Measurements from ENCODE around the gene MYRIP. TPM values are rescaled to one million over a fixed set of nuclear protein-coding genes. Genes with fewer than 3 reads are reported as not detected.

The MYRIP gene
- total and polyA plus RNA-seq, 3 donors from 2014 or later = 2.4 to 5.8 (median 4.8) TPM

GRCh38 chr3:40262331-40262730 is 452.9 kb downstream of the MYRIP start:
- no peak for DNase-seq
- H3K27ac ChIP-seq = no peak overlapping the region
- no peaks in the 10 kb centered on the region for H3K27me3 ChIP-seq
- no peaks in the 10 kb centered on the region for H3K9me3 ChIP-seq
- intact Hi-C loops (cut with DNase I; ENCODE audit: low total_unique reads) = no loop called here
- TF ChIP-seq CTCF (IDR thresholded peaks at IDR 0.05) = no peak
- TF ChIP-seq POLR2A (IDR thresholded peaks at IDR 0.05) = no peak
- no peaks in the 10 kb centered on the region for H3K36me3 ChIP-seq (ENCODE audit: low read depth, missing control alignments)
- no peak overlapping the region for H3K4me3 ChIP-seq
- no peaks in the 10 kb centered on the region for H3K4me1 ChIP-seq

- intact Hi-C loops (cut with DNase I; ENCODE audit: low total_unique reads) = no loop called here
- Histone ChIP-seq H3K4me3 (no peak overlapping the region), H3K36me3 (ENCODE audit: low read depth, missing control alignments) (no peaks in the 10 kb centered on the region), H3K27me3 (no peaks in the 10 kb centered on the region), H3K4me1 (no peaks in the 10 kb centered on the region), H3K27ac (no peak overlapping the region), H3K9me3 (no peaks in the 10 kb centered on the region)
- DNase-seq = no peak
- TF ChIP-seq CTCF (IDR thresholded peaks at IDR 0.05) (no peak), POLR2A (IDR thresholded peaks at IDR 0.05) (no peak)
- WGBS, 2 donors = 86 to 94% methylated on average over 1 of the region's 1 CpG
Observed at GRCh38 chr3:40264451-40264850, 455.0 kb downstream of the MYRIP start.

GRCh38 chr3:40265181-40265580 is 455.8 kb downstream of the MYRIP start:
- H3K4me1 ChIP-seq = no peaks in the 10 kb centered on the region
- H3K9me3 ChIP-seq = no peaks in the 10 kb centered on the region
- no peaks in the 10 kb centered on the region for H3K27me3 ChIP-seq
- no peak for DNase-seq
- no peaks in the 10 kb centered on the region for H3K36me3 ChIP-seq (ENCODE audit: low read depth, missing control alignments)
- H3K4me3 ChIP-seq = no peak overlapping the region
- no peak for TF ChIP-seq POLR2A (IDR thresholded peaks at IDR 0.05)
- no peak for TF ChIP-seq CTCF (IDR thresholded peaks at IDR 0.05)
- intact Hi-C loops (cut with DNase I; ENCODE audit: low total_unique reads) = no loop called here
- no peak overlapping the region for H3K27ac ChIP-seq

- Histone ChIP-seq H3K27me3 (no peaks in the 10 kb centered on the region), H3K27ac (no peak overlapping the region), H3K36me3 (ENCODE audit: low read depth, missing control alignments) (no peaks in the 10 kb centered on the region), H3K4me1 (no peaks in the 10 kb centered on the region), H3K4me3 (no peak overlapping the region), H3K9me3 (no peaks in the 10 kb centered on the region)
- DNase-seq = no peak
- no peak for TF ChIP-seq POLR2A (IDR thresholded peaks at IDR 0.05)
- no peak for TF ChIP-seq CTCF (IDR thresholded peaks at IDR 0.05)
- intact Hi-C loops (cut with DNase I; ENCODE audit: low total_unique reads) = no loop called here
- 49 to 68% methylated on average over 4 of the region's 4 CpGs for WGBS, 2 donors
Observed at GRCh38 chr3:40267937-40268724, 458.7 kb downstream of the MYRIP start.

All from testis (tissue), 3 donors.